NCI-H510A (cell line): ENCODE results near the gene PSMB3.

Experiments used
- DNase-seq: peaks from one replicate; lab custom pipeline; 2025; lab: John Stamatoyannopoulos, UW

Gene PSMB3

DNA sequence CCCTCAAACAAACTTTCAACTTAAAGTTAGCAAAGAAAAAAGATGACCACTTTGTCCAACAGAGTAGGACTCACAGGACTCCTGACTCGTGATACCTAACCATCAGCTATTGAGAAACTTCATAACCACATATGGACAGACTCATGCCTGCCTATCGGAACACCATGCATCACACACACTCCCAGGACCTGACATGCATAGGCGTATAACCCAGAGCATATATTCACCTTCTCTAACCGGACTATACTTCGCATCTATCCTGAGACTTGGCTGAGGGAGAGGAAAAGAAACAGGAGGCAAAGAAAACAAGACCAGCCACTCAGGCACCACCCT lies 44.6 kb downstream of the PSMB3 start:
- DNase-seq = no peak

DNA sequence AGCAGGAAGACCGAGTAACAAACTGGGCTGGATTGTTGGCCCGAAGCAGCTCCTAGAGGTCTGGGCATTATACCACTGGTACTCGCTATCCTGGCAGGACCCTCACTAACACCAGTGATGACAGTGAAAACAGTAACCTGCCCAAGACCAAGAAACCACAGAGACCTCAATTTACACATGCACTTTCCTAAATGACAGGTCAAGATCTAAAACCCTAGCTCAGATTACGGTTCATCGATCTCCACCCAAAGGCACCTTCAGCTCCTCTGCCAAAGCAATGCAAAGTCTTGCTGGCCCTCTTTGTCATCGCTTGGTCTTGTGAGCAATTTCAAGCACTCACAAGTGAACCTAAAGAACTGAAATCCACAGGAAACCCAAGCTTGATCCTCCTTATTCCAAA lies 45.3 kb downstream of the PSMB3 start:
- DNase-seq = no peak

DNA sequence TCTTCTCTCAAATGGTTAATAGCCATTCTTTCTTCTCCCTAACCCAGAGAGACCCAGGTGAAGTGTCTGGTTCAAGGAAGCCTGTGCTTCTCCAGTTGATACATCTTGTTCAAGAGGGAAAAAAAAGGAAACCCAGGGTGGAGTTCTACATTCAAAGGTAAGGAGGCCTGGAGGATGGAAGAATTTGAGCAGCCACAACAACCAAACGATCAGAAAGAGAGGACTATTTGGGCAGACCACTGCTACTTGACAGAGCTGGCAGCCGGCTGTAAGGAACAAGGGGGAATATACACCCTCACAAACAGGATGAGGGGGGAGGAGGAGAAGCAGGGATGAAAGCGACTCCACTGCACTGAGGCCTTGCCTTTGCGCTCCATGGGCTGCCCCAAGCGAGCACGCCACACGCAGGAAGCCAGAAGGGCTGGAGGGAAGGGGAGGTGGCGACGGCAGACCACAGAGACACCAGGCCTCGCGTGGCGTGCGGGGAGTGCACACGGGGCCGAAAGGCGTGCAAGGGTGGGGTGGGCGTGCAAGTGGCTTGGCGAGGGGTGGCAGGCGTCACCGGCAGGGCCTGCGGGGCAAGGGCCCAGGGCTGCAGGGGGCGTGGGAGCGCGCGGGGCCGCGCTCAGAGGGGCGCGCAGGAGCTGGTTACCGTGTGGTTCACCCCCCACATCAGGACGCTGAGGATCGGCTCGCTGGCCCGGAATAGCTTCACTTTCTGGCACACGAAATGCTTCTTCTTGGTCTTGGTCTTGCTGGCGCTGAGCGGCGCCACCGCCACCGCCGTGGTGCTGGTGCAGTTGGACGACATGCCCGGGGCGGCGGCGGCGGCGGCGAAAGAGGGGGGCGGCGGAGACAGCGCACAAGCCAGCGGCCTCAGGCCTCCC lies 46.3 kb downstream of the PSMB3 start:
- peak; percentile 16 for DNase-seq

DNA sequence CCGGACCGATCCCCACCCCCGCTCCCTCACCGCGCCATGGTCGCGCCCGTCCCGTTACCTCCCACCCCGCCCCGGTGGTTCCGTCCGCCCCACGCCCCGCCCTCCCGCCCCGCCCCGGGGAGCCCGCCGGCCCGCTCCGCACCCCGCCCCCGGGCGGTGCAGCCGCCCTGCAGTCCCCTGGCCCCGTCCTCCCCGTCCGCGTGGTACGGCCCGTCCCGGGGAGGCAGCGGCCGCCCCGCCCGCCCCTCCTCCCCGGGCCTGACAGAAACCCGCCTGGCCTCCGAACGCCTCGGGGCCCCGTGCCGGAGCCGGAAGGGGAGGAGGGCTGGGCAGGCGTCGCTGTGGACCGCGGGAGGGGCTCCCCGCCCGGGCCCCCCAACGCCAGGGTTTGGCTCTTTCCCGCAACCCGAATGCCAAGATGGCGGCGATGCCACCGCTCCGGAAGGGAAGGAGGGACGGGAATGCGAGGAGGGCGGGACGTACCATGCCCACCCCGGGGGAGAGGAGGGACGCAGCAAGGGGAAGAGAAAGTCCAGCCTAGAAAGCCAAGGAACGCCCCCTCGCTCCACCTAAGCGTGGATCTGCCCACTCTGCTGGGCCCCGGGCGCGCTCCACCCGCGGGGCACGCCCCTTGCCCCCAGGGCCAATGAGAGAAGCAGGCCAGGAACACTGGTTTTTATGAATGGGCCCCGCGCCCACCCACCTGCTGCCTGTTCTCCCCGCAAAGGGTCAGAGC lies 47.1 kb downstream of the PSMB3 start, which contains the start of gene PIP4K2B:
Gene PIP4K2B, minus strand, starts transcription at position 56 of the 736 bp plus-strand sequence. CDS start 132 bp downstream, outside the sequence.
- DNase-seq = peak; percentile 97

DNA sequence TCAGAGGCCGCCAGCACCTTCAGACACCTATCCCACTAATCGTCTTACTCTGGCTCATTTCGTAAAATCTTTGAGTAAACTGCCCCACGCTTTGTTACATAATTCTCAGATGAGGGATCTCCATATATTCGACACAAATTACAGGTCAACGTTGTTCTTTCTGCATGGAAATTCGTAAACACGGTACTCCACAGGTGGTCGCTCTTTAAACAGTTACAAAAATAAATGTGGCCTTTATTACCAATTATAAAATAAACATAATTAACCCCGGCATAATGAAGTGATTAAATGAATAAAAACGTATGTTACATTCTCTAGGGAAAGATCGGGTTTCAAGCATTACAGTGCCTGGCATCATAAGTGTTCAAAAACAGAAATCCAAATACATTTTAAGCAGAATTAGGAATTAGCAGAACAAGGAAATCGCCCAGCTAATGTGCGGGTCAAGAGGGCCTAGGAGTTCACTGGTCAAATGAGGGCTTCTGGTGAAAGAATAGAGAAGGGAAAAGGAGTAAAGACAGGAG lies 47.8 kb downstream of the PSMB3 start:
- no peak for DNase-seq

DNA sequence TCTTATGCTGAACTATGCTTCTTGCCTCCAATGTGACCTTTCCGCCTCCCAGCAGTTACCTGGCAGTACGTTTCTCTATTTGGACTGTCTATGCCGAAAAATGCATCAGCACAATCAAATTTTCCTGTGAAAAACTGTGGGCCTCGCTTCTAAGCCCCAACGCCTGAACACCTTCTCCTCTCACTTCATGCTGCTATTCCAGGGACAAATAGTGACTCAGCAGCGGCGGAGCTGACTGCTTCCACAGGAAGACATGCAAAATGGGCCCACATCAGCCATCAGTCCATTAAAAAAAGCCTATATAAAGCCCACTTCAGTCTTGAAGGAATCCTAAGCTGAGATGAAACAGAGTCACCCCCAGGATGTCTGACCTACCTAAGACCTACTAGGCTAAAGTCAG lies 57.3 kb downstream of the PSMB3 start:
- no peak for DNase-seq
